HG03457 (cell line): ENCODE measurements around the gene CNTN4.
"Not testable (repeated sequence)": the region's sequence is repeated elsewhere in the genome, so short reads cannot be mapped to it uniquely, and the experiment has no call there.

Experiments used
- ATAC-seq: cut with Tn5 transposase; IDR thresholded peaks from one replicate; pipeline ENCODE4 v1.9.1; 2021; ENCODE audit warnings: moderate number of reproducible peaks; ENCODE audit not compliant: unreplicated experiment

Gene CNTN4

DNA sequence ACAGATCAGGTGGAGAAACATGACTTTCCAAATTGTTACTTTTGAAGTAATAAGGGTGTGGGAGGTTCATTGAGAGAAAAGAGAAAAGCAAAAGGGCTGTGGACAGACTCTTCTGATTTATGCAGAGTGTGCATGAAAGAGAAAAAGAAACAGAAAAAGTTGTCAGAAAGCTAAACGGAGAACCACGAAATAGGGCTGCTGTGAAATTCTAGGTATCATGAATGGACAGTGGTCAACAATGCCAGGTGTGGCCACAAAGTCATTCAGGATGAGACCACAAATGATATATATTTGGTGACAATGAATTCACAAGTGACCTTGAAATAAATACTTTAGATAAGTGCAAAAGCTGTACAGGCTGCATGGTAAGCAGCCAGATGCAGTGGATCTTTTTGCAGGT lies 841.4 kb downstream of the CNTN4 start:
- ATAC-seq = no peak

GRCh38 chr3:2944628-2945027 lies 846.0 kb downstream of the CNTN4 start:
- peak; percentile 84 for ATAC-seq

DNA sequence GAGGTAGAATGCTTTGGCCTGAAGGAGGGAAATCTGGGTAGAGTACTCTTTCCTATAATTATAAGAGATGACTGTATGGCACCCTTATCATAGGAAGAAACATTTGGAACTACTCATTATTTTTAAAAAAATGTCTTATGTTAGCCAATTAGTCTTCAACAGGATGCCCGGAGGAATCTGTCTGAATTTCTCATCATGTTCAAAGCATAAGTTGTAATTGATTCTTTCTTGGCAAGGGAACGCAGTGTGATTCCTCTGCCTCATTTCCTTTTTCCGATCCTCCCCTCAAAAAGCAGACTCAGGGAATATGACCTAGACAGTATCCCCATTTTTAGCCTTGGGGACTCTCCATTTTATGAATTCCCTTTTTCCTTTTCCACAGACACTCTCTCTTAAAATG lies 846.5 kb downstream of the CNTN4 start:
- ATAC-seq = no peak

DNA sequence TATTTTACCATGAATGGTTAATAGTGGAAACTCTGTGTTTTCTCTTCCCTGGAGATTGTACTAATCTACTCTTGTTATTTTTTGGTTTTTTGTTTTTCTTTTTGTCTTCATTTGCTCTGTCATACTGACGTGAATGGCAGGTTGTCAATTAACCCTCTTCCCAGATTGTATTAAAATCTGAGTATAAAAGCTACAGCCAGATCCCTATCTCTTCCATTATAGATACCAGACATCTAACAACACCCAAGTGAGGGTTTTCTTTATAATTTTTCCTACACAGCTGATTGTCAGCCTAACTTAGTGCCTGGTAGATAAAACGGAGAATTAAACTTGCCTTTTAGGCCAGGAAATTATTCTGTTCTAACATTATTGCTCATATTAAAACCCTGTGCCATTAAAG lies 848.9 kb downstream of the CNTN4 start:
- no peak for ATAC-seq

GRCh38 chr3:2948882-2949281 lies 850.2 kb downstream of the CNTN4 start:
- ATAC-seq = no peak

GRCh38 chr3:2950159-2950558 lies 851.5 kb downstream of the CNTN4 start:
- no peak for ATAC-seq

DNA sequence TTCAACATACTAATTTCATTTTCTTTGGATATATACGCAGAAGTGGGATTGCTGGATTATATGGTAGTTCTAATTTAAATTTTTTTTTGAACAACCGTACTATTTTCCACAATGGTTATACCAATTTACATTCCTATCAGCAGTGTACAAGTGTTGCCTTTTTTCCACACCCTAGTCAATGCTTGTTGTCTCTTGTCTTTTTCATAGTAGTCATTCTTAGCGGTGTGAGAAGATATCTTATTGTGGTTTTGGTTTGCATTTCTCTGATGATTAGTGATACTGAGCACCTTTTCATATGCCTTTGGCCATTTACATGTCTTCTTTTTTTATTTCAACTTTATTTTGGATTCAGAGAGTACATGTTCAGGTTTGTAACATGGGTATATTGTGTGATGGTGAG lies 858.4 kb downstream of the CNTN4 start:
- no peak for ATAC-seq

GRCh38 chr3:2958551-2958950 lies 859.9 kb downstream of the CNTN4 start:
- ATAC-seq = no peak

- ATAC-seq = no peak
These were observed 862.9 kb downstream of the CNTN4 start for GRCh38 chr3:2961576-2961975.

- ATAC-seq = no peak
These were observed 869.2 kb downstream of the CNTN4 start for GRCh38 chr3:2967871-2968270.

DNA sequence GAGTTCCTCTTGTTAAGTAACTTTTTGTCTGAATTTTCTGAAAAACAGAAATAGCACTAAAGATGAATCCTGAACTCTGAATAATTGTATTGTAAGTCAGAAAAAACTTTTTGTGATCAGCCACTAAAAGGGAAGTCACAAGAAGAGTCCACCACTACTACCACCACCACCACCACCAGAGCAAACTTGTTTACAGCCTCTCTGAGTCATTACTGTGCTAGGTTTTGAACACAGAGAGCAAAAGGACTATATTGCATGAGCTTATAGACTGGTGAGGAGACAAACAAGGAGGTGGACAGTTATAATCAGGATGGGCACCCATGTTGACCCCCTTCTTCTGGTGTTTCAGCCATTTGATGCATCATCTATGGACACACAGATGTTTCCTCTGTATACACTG lies 869.8 kb downstream of the CNTN4 start:
- no peak for ATAC-seq

DNA sequence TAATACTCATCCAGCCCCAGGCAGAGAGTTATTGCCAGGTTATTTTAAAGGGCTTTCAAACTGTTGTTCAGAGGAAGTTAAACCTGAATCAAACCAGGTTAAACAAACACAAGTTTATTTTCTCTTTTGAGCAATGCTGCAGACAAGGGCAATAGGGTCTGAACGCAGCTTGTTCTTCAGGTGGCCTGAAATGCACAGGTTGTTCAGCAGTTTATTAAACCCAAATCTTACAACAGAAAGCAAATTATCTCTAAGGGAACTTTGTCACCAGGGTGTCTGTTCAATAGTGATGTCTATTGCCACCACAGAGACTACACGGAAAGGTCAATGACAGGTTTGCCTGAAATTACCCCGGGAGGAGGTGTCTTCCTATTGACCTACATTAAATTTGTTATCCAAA lies 877.5 kb downstream of the CNTN4 start:
- ATAC-seq = no peak

DNA sequence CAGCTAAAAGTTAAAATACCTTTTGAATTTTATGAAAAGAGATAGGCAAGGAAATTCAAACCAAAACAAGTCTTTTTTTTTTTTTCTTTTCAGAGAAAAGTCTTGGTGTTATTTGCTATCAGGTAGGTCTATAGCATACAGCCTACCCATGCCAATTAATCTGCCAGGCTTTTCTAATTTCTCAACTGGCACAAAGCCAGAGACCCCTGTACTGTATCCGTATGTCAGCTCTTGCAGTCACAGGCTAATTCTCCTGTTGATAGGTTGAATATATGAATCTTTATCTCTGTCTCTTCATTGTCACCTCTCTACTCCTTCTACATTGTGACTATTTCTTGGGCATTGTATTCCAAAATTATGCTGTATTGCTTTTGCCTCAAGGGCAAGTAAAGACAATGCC lies 878.1 kb downstream of the CNTN4 start:
- ATAC-seq = no peak

DNA sequence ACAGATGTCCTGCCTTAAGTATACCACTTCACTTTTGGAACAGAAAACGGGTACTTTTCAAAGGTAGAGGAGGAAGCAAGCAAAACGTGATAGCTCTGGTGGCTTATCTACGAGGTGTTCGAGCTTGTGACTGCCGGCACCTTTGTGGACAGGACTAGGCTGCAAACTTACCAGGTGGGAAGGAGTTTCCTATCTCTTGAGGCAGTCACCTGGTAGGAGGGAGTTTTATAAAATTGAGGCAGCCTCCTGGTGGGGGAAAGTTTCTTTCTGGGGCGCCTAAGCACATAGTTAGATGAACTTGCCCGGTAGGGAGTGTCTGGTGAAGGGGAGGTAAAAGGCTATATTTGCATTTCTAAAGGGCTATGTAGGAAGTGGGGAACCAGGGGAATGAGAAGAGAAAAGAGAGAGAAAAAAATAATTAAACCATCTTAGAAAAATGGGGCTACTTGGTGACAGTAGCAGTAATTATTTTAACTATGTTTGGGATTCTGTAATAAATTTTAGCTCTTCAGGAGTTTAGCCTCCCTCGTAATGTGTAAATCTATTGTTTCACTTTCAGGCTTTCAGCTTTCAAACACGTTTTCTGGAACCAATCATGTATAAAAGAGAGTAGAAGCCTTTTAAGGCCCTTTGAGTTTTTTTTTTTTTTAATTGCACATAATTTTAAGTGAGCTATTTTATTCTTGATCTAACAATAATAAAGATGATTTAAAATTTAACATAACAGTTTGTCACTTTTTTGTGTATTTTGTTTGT lies 880.5 kb downstream of the CNTN4 start:
- no peak for ATAC-seq

- ATAC-seq = no peak
These were observed 885.6 kb downstream of the CNTN4 start for GRCh38 chr3:2984005-2984830.

- no peak for ATAC-seq
These were observed 886.2 kb downstream of the CNTN4 start for GRCh38 chr3:2984831-2985220.

DNA sequence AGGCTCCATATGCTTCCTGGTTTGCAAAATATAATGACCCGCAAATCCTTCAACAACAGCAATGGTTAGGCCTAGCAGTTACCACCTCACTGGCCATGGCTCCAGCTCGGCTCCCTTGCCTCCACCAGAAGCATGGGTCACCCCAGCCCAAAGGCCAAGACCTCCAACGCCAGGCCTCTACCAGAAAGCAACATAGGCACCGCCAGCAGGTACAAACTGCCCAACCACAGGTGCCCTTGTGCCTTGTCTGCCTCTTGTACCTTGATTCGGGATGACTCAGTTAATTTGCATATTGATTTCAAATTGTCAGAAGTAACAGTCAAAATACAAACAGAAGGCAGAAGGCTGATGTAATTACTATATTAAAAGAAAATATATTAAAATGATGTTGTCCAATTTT lies 886.8 kb downstream of the CNTN4 start:
- no peak for ATAC-seq

GRCh38 chr3:2992534-2992933 lies 893.9 kb downstream of the CNTN4 start:
- no peak for ATAC-seq

DNA sequence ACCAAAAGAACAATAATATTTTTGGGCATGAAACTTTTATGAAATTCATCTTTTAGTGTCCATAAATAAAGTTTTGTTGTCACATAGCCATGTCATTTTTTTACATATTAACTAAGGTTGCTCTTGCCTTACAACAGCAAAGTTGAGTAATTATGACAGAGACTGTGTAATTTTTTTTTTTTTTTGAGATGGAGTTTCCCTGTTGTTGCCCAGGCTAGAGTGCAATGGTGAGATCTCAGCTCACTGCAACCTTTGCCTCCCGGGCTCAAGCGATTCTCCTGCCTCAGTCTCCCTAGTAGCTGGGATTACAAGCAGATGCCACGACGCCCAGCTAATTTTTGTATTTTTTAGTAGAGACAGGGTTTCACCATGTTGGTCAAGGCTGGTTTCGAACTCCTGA lies 894.5 kb downstream of the CNTN4 start:
- ATAC-seq = not testable (repeated sequence)

GRCh38 chr3:2993736-2994135 lies 895.1 kb downstream of the CNTN4 start:
- no peak for ATAC-seq

DNA sequence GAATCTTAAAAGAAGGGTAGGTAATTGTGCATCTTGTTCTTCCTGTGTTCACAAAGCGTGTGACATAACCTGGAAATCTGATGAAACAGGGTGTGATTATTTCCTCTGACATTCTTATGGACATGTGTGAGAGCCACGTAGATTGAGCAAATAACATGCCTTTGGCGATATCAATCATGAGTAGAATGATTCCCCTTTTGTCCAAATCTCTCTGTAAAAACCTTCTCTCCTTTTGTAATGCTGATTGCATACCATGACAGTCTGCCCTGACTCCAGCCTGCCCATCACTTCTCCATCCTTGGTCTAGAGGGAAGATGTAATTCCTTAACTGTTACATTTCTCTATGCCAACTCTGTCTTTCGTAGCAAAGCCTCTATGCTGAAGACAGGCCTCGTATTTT lies 896.5 kb downstream of the CNTN4 start:
- no peak for ATAC-seq

GRCh38 chr3:3005146-3005744 lies 906.6 kb downstream of the CNTN4 start:
- ATAC-seq = no peak
